Measurements from ENCODE around the gene CES2.

Gene CES2

DNA sequence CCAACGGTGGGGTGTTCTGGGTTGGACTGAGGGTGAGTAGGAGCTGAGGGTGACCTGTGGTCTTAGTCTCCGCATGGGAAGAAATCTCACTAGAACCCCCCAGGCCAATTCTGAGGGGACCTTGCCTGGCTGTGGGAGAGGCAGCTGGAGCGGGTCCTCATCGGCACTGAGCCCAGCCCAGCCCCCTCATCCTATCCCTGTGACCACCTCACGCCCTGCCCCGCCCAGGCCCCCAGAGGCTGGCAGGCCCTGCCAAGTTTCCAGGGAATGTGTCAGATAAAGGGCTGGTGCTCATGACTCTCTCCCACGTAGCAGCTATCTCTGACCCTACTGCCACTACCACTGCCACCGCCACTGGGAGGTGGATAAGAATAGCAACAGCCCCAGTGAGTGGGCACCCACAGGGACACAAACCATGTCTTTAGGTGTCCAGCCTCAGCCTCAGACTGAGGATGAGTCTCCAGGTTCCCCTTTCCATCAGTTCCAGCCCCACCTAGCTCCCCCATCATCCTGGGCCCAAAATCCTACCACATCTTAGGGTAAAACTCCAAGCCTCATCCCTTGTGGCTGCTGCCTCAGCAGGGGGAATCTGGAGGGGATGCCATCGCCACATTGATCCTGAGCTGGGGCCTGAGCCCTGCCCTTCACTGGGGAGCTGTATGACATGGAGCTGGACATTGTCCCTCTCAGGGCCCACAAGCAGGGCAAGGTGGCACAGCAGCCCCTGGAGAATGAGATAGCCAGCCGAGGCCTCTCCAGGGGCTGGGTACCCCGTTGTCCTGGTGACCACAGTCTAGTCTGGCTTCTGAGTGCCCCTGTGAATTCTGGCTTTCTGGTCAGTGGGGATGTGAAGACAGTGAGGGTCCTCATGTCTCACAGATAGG, 31.5 kb upstream of the CES2 start:
- Histone ChIP-seq H3K27me3 (ENCODE audit: insufficient read depth, low read length, poor library complexity, severe bottlenecking) (no peaks in the 10 kb centered on the region), H4K20me1 (ENCODE audit: insufficient read depth, low read length, poor library complexity, severe bottlenecking) (no peaks in the 10 kb centered on the region), H3K4me1 (ENCODE audit: insufficient read depth, low read length, poor library complexity, severe bottlenecking) (peaks cover 14% of the 10 kb centered on the region), H3K9me3 (ENCODE audit: insufficient read depth, low read depth, low read length) (no peaks in the 10 kb centered on the region), H3F3A (ENCODE audit: low read depth) (no peaks in the 10 kb centered on the region), H3K9me2 (replicated peaks; ENCODE audit: low read depth, low read length) (no peaks in the 10 kb centered on the region), H3K4me2 (ENCODE audit: low read depth, low read length, poor library complexity, severe bottlenecking) (no peak overlapping the region), H2AFZ (ENCODE audit: low read length) (no peak overlapping the region), H3K9ac (ENCODE audit: low read depth, low read length, poor library complexity, severe bottlenecking) (no peak overlapping the region), H3K36me3 (ENCODE audit: insufficient read depth, low read length) (no peaks in the 10 kb centered on the region), H3K79me2 (ENCODE audit: insufficient read depth, low read length) (no peaks in the 10 kb centered on the region), H3K4me3 (ENCODE audit: low read length, poor library complexity, severe bottlenecking) (no peak overlapping the region)
- TF ChIP-seq EZH2phosphoT487 (IDR thresholded peaks at IDR 0.05; ENCODE audit: borderline replicate concordance): no peak

DNA sequence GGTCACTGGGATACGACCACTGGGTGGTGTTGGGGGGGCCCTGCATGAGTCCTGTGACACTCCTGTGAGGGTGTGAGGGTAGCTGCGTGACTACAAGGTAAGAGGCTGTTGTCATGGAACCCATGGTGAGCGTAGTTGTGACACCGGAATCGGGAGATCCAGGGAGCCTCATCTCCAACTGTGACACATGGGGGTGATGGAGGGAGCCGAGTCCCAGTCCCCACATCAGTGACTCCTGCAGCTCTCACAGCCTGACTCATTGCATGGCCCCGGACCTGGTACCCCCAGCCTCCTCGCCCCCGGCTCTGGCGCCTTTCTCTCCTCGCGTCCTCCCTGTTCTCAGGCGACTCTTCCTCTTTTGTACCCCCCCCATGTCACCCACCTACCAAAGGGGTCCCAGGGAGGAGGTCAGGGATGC, 30.9 kb upstream of the CES2 start:
- H3F3A ChIP-seq (ENCODE audit: low read depth): no peaks in the 10 kb centered on the region
- H3K4me3 ChIP-seq (ENCODE audit: low read length, poor library complexity, severe bottlenecking): no peak overlapping the region
- no peaks in the 10 kb centered on the region for H3K9me3 ChIP-seq (ENCODE audit: insufficient read depth, low read depth, low read length)
- H3K79me2 ChIP-seq (ENCODE audit: insufficient read depth, low read length): no peaks in the 10 kb centered on the region
- H2AFZ ChIP-seq (ENCODE audit: low read length): no peak overlapping the region
- H4K20me1 ChIP-seq (ENCODE audit: insufficient read depth, low read length, poor library complexity, severe bottlenecking): no peaks in the 10 kb centered on the region
- no peaks in the 10 kb centered on the region for H3K36me3 ChIP-seq (ENCODE audit: insufficient read depth, low read length)
- TF ChIP-seq, protein P1, sequence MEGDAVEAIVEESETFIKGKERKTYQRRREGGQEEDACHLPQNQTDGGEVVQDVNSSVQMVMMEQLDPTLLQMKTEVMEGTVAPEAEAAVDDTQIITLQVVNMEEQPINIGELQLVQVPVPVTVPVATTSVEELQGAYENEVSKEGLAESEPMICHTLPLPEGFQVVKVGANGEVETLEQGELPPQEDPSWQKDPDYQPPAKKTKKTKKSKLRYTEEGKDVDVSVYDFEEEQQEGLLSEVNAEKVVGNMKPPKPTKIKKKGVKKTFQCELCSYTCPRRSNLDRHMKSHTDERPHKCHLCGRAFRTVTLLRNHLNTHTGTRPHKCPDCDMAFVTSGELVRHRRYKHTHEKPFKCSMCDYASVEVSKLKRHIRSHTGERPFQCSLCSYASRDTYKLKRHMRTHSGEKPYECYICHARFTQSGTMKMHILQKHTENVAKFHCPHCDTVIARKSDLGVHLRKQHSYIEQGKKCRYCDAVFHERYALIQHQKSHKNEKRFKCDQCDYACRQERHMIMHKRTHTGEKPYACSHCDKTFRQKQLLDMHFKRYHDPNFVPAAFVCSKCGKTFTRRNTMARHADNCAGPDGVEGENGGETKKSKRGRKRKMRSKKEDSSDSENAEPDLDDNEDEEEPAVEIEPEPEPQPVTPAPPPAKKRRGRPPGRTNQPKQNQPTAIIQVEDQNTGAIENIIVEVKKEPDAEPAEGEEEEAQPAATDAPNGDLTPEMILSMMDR (conservative IDR thresholded peaks at IDR 0.05; ENCODE audit: low read length): no peak
- TF ChIP-seq EZH2phosphoT487 (IDR thresholded peaks at IDR 0.05; ENCODE audit: borderline replicate concordance): no peak
- H3K9me2 ChIP-seq (replicated peaks; ENCODE audit: low read depth, low read length): no peaks in the 10 kb centered on the region
- no peak overlapping the region for H3K4me2 ChIP-seq (ENCODE audit: low read depth, low read length, poor library complexity, severe bottlenecking)
- H3K9ac ChIP-seq (ENCODE audit: low read depth, low read length, poor library complexity, severe bottlenecking): no peak overlapping the region
- H3K27me3 ChIP-seq (ENCODE audit: insufficient read depth, low read length, poor library complexity, severe bottlenecking): no peaks in the 10 kb centered on the region
- peaks cover 14% of the 10 kb centered on the region for H3K4me1 ChIP-seq (ENCODE audit: insufficient read depth, low read length, poor library complexity, severe bottlenecking)

DNA sequence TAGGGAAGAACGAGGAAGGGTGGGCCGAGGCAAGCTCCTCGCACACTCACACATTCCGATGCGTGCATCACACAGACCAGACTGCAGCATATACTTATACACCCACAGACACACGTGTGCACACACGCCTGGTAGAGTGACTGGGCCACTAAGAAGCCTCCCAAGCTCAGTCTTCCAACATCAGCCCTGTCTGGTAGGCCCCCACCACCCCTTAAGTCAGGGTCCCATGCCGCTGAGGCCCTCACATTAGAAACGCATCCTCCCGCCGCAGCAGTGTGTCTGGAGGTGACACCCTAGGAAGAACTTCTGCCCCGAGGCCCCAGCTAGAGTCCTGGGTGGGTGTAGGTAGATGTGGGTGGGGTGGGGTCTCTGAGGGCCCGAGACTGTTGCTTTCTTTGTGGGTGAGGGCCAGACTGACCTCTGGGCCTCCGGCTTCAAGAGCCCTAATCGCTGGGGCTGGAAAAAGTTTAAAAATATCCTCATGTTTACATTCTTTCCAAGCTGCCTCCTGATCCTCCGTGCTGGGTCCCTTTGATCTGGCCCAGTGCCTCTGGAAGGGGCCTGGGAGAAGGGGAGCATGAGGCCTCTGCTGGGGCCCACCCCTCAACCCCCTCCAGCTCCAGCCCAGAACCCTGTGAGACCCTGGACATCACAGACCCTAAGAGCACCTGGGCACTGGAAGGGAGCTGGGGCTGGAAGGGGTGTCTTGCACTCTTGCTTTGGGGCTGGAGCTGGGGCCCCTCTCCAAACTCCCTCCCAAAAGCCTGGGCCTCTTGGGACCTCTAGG, 30.3 kb upstream of the CES2 start:
- Histone ChIP-seq H4K20me1 (ENCODE audit: insufficient read depth, low read length, poor library complexity, severe bottlenecking) (no peaks in the 10 kb centered on the region), H3K4me2 (ENCODE audit: low read depth, low read length, poor library complexity, severe bottlenecking) (no peak overlapping the region)

More for the DNA sequence above, 30.3 kb upstream of the CES2 start:
- Histone ChIP-seq H3K27me3 (ENCODE audit: insufficient read depth, low read length, poor library complexity, severe bottlenecking) (no peaks in the 10 kb centered on the region), H3K9ac (ENCODE audit: low read depth, low read length, poor library complexity, severe bottlenecking) (no peak overlapping the region), H3K9me3 (ENCODE audit: insufficient read depth, low read depth, low read length) (no peaks in the 10 kb centered on the region), H3K36me3 (ENCODE audit: insufficient read depth, low read length) (no peaks in the 10 kb centered on the region), H3F3A (ENCODE audit: low read depth) (no peaks in the 10 kb centered on the region), H2AFZ (ENCODE audit: low read length) (no peak overlapping the region), H3K4me1 (ENCODE audit: insufficient read depth, low read length, poor library complexity, severe bottlenecking) (peaks cover 10% of the 10 kb centered on the region), H3K79me2 (ENCODE audit: insufficient read depth, low read length) (no peaks in the 10 kb centered on the region), H3K4me3 (ENCODE audit: low read length, poor library complexity, severe bottlenecking) (no peak overlapping the region), H3K9me2 (replicated peaks; ENCODE audit: low read depth, low read length) (no peaks in the 10 kb centered on the region)
- TF ChIP-seq, protein P1 (conservative IDR thresholded peaks at IDR 0.05; ENCODE audit: low read length): no peak
- no peak for TF ChIP-seq EZH2phosphoT487 (IDR thresholded peaks at IDR 0.05; ENCODE audit: borderline replicate concordance)
